ENCODE results near the gene DIS3L2.
"Not testable (repeated sequence)": the region's sequence is repeated elsewhere in the genome, so short reads cannot be mapped to it uniquely, and the experiment has no call there.

The DIS3L2 gene

GRCh38 chr2:232009639-232010274 lies 48.2 kb downstream of the DIS3L2 start:
- DNase-seq (ENCODE audit: low read depth, low spot score), result no peak

- no peak for DNase-seq (ENCODE audit: low read depth, low spot score)
These were observed 52.3 kb downstream of the DIS3L2 start for GRCh38 chr2:232013701-232014353.

DNA sequence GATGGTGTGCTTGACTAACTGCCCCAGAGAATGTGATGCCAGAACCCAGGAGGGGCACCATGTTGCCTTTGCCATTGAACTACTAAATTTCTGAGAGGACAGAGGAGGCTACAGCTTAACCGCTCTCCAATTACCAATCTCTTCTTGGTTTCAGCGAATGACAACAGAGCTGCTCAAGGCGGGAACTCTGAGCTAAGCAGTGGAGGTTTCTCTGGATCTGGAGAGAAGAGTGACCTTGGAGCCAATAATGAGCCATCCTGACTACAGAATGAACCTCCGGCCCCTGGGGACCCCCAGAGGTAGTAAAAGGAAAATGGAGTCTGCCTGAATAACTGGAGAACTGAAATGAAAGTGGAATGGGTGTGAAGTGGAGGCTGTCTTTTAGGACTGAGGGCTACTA lies 53.2 kb downstream of the DIS3L2 start:
- DNase-seq (ENCODE audit: low read depth, low spot score), result no peak

- DNase-seq (ENCODE audit: low read depth, low spot score), result no peak
These were observed 56.7 kb downstream of the DIS3L2 start for GRCh38 chr2:232018181-232018580.

GRCh38 chr2:232022718-232023117 lies 61.2 kb downstream of the DIS3L2 start:
- no peak for DNase-seq (ENCODE audit: low read depth, low spot score)

GRCh38 chr2:232023426-232023825 lies 61.9 kb downstream of the DIS3L2 start:
- no peak for DNase-seq (ENCODE audit: low read depth, low spot score)

DNA sequence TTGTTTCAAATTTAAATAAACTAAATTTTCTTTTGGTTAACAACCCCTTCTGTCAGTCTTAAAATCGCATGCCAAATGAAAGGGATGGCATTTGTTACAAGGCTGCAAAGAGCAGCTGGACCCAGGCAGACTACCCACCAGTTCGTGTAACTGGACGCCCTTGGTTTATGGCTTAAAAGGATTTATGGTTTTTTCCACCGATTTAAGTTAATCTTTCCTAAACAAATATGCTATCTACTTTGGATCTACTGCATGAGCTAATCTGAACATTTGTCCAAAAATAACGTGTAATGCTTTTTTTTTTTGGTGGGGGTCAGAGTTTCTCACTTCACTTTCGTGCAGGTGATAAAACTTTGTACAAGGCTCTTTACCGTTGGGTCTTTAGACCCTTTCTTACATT lies 62.9 kb downstream of the DIS3L2 start:
- DNase-seq (ENCODE audit: low read depth, low spot score), result no peak

GRCh38 chr2:232026910-232027309 lies 65.4 kb downstream of the DIS3L2 start:
- no peak for DNase-seq (ENCODE audit: low read depth, low spot score)

GRCh38 chr2:232027530-232027929 lies 66.0 kb downstream of the DIS3L2 start:
- no peak for DNase-seq (ENCODE audit: low read depth, low spot score)

- no peak for DNase-seq (ENCODE audit: low read depth, low spot score)
These were observed 66.6 kb downstream of the DIS3L2 start for GRCh38 chr2:232028071-232028470.

DNA sequence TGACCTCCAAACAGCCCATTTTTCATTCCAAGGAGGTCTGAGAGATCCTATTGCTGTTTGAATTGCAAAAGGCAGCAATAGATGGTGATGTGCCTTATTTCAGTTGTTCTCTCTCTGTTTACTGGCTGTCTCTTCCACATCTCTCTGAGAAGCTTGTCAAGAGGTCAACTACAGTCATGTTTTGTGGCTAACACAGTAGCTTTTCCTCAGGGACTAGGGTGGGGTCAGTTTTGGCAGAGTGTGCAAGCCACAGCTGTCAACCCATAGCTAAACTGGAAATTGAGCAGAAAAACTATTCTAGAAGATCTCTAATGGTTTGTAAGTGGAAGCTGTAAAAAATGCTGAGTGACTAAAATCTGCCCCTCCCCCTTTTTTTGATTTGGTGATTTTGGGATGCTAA lies 67.1 kb downstream of the DIS3L2 start:
- DNase-seq (ENCODE audit: low read depth, low spot score), result no peak

GRCh38 chr2:232029346-232029745 lies 67.8 kb downstream of the DIS3L2 start:
- DNase-seq (ENCODE audit: low read depth, low spot score), result no peak

DNA sequence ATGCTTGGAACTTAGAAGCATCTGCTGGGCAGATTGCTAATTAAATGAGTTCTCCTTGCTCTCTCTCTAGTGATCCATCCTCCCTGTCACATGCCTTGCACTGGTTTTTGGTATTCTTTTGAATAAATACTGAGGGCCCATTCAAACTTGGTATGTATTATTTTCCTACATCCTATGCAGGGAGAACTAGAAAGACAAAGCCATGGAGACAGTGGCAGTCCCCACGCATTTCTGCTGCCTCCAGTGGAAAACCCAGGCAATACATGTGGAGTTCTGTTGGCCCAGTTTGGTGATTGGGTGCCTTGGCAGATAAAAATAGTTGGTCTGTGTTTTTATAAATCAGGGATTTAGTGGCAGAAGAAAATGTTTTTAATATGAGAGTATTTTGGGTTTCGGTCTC lies 68.7 kb downstream of the DIS3L2 start:
- DNase-seq (ENCODE audit: low read depth, low spot score), result no peak

- DNase-seq (ENCODE audit: low read depth, low spot score), result not testable (repeated sequence)
These were observed 73.8 kb downstream of the DIS3L2 start for GRCh38 chr2:232035292-232035691.

DNA sequence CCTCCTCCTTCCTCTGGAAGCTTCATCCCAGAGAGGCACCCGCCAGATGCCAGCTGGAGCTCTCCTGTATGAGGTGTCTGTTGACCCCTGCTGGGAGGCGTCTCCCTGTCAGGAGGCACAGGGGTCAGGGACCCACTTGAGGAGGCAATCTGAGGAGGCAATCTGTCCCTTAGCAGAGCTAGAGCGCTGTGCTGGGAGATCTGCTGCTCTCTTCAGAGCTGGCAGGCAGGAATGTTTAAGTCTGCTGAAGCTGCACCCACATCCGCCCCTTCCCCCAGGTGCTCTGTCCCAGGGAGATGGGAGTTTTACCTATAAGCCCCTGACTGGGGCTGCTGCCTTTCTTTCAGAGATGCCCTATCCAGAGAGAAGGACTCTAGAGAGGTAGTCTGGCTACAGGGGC lies 75.4 kb downstream of the DIS3L2 start:
- DNase-seq (ENCODE audit: low read depth, low spot score), result not testable (repeated sequence)

DNA sequence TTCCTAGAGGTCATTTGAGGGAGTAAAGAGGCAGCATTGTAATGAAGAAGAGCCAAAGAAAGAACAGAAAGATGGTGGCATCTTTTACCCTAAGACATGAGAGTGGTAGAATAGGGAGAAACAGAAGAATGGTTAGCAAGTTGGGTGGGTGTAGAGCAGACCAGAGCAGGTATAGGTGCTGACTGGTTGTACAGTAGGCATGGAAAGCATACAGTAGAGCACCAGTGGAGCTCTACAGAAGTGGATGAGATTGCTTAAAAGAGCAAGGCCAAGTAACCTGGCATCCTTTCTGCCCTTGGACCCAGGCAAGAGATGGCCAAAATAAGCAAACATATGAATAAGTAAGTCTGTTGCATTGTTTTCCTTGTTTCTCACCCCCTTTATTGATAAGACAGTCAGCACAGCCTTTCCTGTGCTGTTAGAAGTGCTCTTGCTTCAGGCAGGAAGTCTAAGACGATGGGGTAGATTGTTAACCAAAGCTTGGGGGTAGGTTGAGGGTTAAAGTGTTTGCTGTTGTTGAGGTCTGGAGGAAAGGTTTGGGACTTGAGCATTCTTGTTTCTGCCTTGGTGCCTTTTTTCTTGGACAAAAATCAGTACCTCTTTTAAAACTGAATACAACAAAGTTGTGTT lies 76.9 kb downstream of the DIS3L2 start:
- no peak for DNase-seq (ENCODE audit: low read depth, low spot score)

DNA sequence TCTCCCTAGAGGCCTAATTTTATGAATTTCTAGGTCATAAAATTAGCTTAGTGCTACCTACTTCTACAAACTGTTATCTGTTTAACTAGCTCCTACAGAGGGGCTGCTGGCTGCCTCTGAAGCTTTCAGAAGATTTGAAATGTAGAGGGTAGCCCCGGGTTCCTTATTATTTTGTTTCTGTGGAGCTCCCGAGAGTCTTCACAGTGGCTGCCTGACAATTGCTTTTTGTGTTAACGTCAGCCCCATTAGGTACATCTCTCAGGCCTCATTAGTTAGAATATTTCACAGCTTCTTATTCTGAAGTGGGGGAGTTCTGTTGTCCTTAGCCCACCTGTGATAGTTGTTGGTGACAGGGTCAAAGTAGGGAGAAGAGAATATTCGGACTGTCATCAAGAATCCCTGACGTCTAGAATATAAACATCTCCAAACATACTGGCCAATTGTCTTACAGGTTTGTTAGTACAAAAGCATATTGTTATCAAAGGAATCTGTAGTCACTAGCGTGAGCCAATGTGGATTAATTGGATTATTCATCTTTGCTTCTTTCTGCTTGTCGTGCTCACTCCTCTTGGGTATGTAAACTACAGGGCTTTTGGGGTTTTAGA lies 77.5 kb downstream of the DIS3L2 start:
- DNase-seq (ENCODE audit: low read depth, low spot score), result no peak

DNA sequence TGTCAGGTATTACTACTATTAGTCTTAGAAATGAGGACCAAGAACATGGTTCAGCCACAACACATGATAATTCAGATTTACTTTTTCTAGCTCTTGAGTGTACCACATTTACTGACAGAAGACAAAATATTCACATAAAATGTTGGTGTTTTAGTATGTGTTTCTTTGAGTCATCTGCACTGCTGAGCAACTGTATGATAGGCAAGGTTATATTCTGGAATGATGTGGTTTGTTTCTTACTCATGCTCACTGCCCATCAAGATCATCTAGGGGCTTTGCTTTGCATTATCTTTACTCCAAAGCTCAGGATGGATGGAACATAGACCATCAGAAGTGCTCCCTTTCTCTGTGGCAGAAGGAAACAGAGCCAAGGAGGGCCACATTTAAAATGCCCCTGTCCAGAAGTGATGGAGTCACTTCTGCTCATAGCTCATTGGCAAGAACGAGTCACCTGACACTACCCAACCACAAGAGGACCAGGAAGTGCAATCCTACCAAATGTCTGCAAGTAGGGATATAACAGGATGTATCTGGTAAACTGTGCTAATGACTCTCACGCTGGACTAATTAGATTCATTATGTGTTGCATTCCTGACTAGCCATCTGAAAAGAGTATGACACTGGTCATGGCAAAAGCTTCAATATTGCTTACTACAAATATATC lies 81.5 kb downstream of the DIS3L2 start:
- DNase-seq (ENCODE audit: low read depth, low spot score), result no peak

GRCh38 chr2:232043966-232044365 lies 82.5 kb downstream of the DIS3L2 start:
- no peak for DNase-seq (ENCODE audit: low read depth, low spot score)

GRCh38 chr2:232049350-232049749 lies 87.8 kb downstream of the DIS3L2 start:
- DNase-seq (ENCODE audit: low read depth, low spot score), result no peak

- no peak for DNase-seq (ENCODE audit: low read depth, low spot score)
These were observed 91.1 kb downstream of the DIS3L2 start for GRCh38 chr2:232052591-232052990.

GRCh38 chr2:232053777-232054176 lies 92.3 kb downstream of the DIS3L2 start:
- no peak for DNase-seq (ENCODE audit: low read depth, low spot score)

All from ELF-1 (cell line).